Measurements from ENCODE around the gene YBX1.

GRCh38 chr1:42752284-42752683 lies 70.1 kb downstream of the YBX1 start:
- TF ChIP-seq CTCF (IDR thresholded peaks at IDR 0.05) (no peak), POLR2A (IDR thresholded peaks at IDR 0.05) (no peak)

All from right lobe of liver (tissue), 4 donors.